Activated CD4-positive, alpha-beta T cell treated with anti-CD3 and anti-CD28 coated beads, Interleukin-2, amount 50 U/mL, for 1 hour (primary cell): ENCODE data around the gene RASSF1.

ENCODE experiments used
- DNase-seq: peaks from one replicate; pipeline ENCODE4 v3.0.0-alpha.2; 2020

The RASSF1 gene, protein sequence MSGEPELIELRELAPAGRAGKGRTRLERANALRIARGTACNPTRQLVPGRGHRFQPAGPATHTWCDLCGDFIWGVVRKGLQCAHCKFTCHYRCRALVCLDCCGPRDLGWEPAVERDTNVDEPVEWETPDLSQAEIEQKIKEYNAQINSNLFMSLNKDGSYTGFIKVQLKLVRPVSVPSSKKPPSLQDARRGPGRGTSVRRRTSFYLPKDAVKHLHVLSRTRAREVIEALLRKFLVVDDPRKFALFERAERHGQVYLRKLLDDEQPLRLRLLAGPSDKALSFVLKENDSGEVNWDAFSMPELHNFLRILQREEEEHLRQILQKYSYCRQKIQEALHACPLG

DNA sequence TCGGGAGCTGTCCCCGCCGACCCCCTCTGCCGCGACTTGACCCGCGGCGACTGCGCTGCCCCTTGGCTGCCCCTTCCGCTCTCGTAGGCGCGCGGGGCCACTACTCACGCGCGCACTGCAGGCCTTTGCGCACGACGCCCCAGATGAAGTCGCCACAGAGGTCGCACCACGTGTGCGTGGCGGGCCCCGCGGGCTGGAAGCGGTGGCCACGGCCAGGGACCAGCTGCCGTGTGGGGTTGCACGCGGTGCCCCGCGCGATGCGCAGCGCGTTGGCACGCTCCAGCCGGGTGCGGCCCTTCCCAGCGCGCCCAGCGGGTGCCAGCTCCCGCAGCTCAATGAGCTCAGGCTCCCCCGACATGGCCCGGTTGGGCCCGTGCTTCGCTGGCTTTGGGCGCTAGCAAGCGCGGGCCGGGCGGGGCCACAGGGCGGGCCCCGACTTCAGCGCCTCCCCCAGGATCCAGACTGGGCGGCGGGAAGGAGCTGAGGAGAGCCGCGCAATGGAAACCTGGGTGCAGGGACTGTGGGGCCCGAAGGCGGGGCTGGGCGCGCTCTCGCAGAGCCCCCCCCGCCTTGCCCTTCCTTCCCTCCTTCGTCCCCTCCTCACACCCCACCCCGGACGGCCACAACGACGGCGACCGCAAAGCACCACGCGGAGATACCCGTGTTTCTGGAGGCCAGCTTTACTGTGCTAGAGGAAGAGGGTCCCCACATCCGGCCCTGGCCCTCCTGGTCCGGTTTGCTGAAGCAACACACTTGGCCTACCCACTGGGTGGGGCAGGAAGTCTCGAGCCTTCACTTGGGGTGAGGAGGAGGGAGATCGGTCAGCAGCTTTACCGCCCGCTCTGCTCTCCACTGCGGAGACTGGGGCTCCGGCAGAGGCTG lies at the start of gene RASSF1:
Gene RASSF1 (minus strand): TSS at position 389 of the 882 bp plus-strand sequence. CDS start 31 bp downstream, at position 358.
- peak; percentile 57 for DNase-seq

DNA sequence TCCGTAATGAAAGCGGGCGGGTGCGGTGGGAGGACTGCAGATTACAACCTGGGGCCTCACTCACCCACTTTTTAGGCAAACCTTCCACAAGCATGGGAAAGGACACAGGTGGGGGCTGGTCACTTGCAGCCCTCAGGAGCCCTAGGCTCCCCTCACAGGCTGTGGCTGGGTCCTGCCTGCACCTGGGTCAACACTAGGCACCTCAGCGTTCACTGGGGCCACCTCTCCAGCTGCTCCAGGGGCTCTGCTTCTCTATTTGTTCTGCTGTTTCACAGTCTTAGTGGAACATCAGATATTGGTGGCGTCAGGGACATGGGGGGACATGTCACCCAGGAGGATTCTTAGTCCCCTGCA lies 48.8 kb upstream of the RASSF1 start:
- no peak for DNase-seq

DNA sequence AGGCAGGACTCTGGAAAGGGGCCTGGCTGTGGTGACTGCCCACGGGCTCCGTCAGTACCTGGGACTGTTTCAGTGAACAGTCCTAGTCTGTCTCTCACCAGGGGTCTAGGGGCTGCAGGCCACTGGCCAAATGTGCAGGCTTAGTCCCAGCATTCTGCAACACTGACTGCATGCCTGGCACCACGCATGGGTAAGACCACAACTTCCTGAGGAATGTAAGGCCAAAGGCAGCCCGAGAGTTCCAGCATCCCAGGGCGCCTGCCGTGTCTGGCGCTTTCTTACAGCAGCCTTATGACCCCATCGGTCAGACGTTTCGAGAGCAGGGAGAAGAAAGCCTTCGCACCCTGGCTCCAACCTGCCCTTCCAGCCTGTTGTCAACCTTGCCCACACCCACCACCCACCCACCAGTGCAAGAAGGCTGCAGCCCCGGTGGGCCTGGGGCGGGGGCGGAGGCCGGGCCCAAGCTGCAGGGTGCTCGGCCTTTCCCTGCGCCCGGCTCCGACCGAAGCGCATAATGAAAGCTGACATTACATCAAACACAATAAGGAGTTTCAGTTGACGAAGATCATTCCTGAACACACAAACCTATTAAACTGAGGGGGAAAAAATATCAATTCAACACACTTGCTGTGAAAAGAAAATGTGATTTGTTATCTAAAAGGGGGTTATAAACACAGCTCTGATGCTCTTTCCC lies 48.2 kb upstream of the RASSF1 start:
- no peak for DNase-seq

DNA sequence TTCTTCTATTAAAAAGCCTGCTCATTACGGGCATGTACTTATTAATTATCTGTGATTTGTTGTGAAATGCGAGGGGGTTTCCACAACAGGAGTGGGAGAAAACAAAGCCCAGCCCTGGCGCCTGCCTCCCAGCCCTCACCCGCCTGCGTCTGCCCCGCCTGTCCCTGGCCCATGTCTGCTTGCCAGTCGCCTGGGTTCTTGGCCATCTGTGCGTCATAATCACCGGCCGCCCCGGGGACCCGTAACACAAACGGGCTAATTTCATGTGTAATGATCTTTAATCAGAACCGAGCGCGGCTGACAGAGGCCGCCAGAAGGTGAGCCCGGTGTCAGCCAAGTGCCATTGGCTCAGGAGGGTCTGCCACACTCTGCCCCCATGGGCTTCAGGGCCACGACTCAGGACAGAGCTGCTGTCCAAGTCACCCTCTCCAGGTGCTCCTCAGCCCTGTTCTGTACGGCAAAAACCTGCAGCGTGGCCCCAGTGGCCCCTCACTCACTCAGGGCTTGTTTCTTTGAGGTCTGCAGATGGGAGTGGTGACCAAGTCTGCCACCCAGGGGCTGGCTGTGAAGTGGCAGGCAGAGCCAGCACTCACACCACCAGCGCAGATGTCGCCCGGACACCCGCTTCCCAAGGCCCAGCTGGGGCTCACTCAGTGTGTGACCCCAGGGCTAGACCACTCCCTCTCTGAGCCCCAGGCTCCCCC lies 47.5 kb upstream of the RASSF1 start:
- DNase-seq: no peak

DNA sequence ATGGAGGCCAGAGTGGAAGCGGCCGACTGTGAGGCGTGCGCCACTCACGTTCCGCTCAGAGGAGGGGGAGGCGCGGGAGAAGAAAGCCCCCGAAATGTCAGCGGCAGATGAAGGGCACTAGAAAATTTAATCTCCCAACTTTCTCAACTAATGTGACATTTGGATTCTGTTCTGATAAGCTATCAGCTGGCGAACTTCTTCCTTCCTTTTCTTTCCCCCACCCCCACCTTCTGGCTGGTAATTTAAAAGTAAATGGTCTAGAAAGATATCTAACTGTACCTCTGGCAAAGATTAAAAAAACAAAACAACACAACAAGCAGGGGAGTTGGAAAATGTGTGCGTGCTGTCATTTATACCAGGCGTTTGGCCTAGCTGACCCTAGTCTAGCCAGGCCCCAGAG lies 45.1 kb upstream of the RASSF1 start:
- no peak for DNase-seq

DNA sequence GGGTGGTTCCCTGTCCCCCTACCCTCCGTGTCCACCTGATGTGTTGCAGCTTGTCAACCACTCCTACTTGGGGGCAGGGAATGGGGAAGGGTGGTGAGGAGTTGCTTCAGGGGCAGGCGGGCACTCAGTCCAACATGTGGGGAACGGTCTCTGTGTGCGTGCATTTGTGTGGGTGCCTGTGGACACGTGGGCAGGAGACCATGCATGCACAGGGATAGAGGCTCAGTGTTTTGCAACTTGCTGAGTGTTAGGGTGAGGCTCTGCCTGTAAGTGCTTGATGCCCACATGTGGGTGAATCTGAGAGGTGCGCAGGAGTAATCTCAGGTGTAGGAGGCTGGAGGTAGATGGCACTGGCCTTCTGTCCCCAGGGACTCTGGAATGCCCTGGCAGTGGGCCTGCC lies 43.1 kb upstream of the RASSF1 start:
- no peak for DNase-seq

DNA sequence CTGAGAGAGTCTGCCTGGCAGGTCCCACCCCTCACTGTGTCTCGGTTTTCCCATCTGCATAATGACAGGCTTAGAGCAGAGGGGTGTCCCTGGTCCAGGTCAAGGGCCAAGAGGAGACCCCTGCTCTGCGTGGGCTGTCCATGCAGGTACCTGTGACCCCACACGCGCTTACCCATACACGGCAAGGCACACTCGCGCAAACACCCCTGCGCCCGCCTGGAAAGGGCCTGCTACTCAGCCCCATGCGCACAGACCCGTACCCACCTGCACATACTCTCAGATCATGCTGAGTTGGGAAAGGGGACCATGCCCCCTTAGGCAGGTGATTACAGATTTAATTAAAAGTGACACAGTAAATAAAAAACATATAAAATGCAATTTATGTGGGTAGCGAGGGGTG lies 42.1 kb upstream of the RASSF1 start:
- no peak for DNase-seq

DNA sequence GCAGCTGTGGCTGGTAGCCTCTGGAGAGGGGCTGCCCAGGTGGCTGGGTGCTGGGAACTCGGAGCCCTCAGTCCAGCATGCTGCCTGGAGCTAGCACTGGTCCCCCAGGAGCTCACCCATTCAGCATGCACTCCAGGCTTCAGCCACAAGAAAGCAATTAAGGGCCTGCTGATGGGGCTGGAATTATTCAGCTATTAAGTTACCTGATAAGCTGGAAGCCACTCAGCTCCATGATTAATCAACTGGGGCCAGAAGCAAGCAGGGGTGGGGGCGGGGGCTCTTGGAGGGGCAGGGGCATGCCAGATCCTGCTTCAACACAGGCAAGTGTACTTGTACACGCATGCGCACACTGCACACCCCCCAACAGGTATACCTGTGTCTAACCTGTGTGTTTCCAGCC lies 40.7 kb upstream of the RASSF1 start:
- DNase-seq: no peak

DNA sequence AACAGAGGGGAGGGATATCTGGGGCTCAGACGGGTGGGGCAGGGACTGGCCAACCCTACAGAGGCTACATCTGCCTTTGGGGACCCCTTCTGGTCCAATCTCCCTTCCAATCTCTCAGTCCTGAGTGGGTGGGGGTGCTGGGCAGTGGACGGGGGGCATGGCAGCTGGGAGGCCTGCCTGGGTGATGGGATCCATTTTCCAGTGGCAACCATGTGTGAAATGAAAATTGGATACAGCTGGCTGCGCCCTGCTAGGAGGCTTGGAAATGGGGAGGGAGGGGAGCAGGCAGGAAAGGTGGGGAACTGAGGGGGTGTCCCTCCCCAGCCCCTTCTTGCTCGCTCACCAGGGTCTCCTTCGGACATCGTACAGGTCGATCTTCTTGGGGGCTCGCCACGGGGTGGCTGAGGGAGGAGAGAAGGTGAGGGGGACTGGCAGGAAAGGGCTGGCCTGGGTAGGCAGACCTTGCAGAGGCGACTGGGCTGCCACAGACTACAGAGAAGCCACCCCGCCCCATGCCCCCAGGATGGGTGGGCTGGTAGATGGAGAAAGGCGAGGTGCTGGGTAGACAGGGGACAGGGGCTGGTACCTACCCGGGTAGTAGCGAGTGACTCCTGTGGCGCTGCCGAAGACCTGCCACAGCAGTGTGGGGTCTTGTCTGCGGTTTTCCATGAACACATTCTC lies 39.9 kb upstream of the RASSF1 start:
- no peak for DNase-seq

DNA sequence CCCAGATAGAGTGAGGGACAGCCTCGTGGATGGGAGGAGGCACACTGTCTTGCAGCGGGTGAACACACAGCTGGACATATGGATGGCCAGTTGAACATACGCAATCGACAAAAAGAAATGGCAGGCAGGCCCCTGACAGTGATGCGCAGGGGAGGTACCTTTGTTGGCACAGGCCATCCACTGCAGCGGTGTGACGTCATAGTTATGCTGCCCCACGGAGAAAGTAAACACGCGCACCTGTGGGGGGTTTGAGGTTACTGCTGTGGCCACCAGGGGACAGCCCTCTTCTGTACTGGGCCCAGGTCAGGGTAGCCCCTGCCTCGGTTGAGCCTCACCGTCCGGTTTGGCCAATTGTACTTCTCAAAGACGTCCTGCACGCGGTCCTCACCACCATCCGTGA lies 38.1 kb upstream of the RASSF1 start:
- DNase-seq: no peak

DNA sequence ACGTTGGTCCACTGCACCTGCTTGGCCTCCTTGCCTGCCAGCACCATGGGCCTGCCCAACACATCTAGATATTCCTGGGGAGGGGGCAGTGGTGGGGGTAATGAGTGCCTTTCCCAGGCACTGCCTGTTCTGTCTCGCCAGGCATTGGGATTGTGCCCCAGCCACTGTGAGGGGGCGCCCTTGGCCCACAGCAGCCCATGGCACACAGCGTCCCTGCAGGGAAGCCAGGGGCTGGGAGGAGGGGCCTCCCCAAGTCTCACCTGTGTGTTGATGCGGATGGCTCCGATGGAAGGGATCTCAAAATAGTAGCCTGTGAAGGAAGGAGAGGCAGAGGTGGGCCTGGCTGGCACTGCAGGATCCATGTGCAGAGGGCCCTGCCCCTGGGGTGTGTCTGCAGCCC lies 37.4 kb upstream of the RASSF1 start:
- no peak for DNase-seq

DNA sequence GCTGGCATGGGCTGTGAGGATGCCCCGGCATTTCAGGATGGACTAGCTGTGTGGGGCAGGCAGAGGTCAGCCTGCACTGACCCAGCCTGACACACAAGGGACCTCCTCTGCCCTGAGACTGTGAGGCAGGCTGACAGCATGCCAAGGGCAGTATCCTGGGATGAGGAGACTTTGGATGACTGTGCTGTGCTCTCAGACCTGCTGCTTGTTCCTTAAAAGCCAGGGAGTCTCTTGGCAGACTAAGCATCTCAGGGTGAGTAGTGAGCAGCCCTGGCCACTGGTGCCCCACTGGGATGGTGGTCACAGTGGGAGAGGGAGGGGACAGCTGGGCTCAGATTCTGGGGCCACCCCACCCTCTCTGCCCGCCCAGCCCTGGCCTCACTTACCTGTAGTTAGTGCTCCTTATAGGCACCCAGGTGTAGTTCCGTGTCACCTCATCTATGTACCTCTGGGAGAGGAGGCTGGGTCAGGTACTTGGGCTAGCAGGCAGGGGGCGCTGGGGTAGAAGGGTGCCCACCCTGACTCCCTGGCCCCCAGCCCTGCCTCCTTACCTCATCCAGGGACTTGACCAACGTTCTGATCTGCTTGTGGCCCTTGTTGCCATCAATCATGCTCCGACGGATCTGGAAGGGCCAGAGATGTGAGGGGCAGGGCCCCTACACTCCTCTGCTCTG lies 34.8 kb upstream of the RASSF1 start:
- DNase-seq: no peak

DNA sequence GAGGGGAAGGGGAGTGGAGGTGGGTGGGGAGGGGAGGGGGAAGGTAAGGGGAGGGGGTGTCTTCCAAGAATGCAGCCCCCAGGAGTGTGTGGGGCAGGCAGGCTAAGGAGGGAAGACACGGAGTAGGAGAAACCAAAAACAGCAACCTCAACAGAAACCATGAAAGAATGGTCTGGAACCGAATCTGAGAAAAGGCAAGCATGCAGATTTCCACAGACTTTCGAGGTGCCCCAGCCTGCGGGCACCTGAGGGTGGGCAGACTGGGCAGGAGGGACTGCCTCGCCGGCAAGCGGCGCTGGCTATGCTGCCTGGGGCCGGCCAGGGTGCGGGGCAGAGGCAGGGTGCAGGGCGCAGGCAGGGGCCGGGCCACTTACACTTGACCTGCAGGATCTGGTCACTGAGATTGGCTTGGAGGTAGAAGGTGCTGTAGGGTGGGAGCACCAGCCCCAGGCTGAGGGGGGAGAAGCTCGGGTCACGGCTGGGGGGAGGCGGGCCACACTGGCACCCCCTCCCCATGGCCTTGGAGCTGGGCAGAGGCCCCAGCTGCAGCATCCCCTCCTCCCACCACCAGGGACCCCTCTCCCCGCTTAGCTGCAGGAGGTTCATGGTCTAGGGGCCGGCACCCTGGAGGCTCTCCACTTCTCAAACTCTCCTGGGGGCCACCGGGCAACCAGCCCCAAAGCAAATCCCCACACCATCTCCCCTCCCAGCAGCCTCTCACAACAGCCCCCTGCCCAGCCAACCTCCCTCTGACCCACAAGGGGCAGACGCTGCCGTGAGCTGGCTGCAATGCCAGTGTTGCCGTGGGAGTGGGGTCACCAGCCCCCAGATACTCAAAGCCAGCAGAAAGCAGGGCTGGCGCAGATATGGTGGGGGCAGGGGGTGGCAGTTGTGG lies 34.0 kb upstream of the RASSF1 start:
- no peak for DNase-seq

DNA sequence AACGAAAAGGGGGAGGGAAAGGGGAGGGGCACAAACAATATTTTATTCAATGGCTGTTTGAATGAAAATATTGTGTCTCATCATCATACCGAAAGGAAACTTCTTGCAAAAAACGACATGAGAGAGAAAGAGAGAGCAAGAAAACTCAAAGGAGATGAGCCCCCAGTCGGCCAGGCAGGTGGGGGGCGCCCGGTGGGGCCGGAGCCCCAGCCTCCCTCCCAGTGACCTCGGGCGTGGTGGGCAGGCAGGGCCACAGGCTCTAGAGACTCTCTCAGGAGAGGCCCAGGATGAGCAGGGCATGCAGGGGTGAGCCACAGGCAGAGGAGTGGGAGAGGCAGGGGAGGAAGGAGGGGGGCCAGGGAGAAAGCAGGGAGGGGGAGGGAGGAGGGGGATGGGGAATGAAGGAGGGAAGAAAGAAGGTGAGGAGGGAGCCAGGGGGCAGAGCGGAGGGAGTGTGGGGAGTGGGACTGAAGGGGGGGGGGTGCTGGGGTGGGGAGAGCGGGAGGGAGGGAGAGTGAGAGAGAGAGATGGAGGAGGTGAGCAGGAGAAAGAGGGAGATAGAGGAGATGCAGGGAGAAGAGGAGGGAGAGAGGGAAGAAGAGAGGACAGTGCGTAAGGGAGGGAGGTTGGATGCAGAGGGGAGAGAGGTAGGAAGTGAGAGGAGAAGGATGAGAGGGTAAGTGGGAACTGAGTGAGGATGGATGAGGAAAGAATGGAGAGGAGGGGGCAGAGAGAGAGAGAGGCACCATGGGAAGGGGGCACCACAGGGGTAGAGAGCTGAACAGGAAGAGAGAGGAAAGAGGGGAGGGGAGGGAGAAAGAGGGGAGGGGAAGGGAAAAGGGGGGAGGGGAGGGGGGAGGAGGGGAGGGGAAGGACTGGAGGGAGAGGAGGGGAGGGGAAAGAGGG lies 32.8 kb upstream of the RASSF1 start:
- DNase-seq: no peak

DNA sequence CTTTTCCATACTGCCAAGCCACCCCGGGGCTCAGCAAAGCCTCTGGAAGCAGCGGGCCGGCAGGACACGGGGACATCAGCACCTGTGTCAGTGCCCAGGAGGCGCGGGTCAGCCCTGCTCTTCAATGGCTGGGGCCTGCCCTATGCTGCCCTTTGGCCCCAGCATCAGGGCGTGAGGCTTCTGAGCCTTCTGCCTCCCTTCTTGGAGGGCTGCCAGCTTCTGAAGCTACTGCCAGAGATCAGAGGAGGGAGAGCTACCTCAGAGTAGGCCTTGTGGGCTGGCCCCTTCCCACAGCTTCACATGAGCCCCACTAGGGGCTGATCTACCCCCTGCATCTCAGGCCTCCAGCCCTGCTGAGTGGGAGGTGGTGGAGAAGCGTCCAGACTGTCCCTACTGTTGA lies 31.7 kb upstream of the RASSF1 start:
- DNase-seq: no peak

DNA sequence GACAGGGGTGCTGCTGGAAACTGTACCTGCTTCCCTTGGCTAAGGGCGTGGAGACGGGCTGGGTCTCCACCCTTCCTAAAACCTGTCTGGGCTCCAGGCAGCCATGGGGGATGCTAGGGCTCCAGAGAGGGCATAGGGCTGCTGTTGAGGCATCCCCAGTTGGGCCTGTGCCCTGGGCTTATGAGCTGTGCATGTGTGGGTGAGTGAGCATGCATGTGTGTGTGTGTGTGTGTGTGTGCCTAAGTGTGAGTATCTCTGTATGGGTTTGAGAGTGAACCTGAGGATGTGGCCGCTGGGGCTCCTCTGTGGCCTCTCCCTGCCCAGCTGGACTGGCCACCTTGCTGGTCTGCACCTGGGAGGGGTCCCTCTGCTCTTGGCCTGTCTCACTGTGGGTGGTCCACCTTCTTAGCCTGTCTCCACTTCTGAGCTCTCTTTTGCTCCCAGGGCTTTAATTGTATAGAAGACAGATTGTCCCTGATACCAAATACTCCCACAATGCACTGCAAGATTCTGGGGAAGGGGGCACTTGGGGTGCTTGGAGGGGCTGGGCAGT lies 30.6 kb upstream of the RASSF1 start:
- DNase-seq: no peak

DNA sequence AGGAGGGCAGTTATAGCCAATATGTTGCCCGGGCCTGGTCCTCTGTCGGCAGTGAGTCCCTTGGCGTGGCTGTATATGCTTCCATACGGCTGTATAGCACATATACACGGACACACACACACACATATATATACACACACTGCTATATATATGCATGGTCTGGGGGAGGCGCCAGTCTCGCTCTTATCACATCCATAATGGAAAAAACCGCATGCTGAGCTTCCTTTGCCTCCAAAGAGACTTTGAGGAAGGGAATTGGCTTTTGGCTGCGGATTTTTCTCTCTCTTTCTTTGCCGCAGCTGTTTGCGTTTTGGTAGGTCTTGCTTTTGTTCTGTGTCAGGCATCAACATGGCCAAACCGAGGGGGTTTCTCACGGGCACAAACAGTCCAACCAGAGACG lies 30.0 kb upstream of the RASSF1 start:
- DNase-seq: no peak

DNA sequence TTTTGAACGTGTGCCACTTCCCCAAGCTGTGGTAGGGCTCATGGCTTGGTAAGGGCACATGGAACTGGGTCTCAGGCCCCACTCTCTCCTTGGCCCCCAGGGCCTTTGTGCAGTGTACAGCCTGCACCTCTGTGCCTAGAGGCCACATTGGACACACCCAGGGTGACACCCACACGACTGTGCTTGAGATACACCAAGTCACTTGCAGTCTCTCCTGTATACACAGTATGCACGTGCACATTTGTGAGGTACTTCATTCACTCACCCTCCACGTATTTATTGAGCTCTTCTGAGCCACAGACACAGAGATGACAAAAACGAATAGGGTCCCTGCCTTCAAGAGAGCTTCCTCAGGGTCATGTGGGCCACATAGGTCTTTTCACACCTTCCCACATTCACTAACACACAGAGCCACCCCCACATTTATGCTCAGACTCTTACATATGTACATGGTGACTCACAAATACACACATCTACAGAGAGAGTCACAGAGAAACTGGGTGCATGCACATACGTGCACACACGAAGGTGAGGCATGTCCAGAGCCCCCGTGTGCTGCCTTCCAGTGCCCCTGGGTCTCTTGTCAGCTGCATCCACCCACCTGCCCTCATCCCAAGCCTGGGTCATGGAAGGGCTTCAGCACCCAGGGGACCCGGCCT lies 28.5 kb upstream of the RASSF1 start:
- DNase-seq: no peak

DNA sequence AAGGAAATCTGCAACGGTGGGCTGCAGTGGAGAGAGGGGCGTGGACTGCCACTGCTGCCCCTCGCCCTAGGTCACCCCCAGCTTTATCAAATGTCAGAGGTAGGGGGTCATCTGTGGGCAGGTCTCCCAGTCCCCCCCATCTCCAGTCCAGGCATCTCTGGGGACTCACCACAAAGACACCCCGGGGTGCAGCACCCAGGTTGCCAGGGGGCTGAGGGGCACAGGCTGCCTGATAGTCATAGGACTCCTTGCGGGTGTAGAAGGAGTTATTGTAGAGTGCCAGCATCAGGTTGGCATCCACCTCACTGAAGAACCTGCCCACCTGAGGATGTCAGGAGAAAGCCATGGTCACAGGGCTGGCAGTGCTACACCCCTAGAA lies 25.2 kb upstream of the RASSF1 start:
- no peak for DNase-seq
